Islet of Langerhans (tissue), 1 donor: ENCODE data around the gene FBXL13.
"Not testable (repeated sequence)": the region's sequence is repeated elsewhere in the genome, so short reads cannot be mapped to it uniquely, and the experiment has no call there.

Source experiments
- FAIRE-seq: peaks from one replicate; lab custom pipeline; 2011; peaks lifted over from hg19 to GRCh38; lab: Jason Lieb, UNC

The FBXL13 gene

DNA sequence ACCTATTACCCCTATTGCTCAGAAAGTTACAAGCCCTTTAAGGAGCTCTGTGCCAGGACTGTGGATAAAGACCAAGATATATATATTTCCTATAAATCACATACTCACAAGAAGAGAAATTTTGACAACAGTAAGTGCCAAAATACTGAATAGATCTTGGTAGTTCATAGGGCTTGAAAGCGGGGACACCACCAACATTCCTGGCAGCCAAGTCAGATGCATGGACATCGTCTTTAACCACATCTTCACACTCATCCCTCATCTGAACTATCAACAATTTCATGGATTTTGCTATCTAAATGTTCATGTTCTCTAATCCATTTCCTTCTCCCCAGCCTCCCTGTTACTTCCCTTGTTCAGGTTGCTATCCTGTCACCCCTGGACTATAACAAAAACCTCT is 229.2 kb downstream of the FBXL13 start:
- FAIRE-seq, result no peak

- no peak for FAIRE-seq
Observed at GRCh38 chr7:102843850-102844249, 230.7 kb downstream of the FBXL13 start.

DNA sequence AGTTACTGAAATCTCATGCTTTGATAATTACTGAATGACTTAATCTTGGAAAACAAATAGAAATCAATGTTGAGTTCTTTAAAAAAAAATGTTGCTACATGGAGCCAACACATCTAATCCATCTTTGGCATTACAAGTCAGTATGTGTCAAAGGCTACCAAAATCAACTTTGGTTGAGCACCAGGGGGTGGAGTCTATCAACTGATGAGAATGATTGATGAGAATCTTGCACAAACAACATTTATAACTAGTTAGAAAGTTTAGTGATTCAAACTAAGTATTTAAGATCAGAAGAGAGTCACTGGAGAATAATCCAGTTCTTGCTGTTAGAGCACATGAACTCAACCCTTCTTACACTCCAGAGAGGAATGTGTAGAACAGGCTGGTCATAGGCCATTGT is 232.3 kb downstream of the FBXL13 start:
- FAIRE-seq, result no peak

DNA sequence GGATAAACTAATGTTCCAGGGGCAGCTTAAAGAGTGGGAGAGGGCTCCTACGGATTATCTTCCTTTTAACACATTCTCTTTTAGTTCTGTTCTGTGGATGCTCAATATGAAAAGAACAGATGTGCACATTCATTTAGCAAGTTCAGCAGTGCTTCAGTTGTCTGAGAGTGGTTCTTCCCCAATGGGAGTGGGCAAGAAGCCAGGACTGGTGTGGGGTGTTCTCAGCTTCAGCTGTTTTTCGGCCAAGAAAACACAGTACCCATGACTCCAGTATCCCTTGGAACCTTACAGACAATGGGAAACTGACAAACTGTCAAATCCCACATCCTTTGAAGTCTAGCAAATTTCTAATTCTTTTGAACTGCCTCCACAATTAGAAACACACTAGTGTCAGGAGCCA is 233.3 kb downstream of the FBXL13 start:
- FAIRE-seq, result no peak

DNA sequence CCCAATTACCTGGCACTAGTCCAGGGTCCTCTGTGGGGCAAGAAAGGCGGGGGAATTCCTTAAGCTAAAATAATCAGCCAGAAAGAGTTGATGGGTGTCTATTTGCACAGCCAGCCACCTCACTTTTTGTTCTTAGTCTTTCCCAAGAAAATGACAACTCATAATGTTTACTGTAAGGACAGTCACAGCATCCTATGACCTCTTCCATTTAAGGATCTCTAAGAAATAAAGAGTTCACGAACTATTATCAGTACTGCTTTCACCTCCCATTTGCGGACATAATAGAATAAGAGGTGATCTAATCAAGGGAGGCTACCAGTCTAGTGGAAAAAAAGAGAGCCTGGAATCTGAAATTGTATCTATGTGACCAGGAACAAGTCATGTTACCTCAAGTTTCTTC is 234.2 kb downstream of the FBXL13 start:
- FAIRE-seq, result no peak

- FAIRE-seq, result not testable (repeated sequence)
Observed at GRCh38 chr7:102838572-102839101, 236.0 kb downstream of the FBXL13 start.

DNA sequence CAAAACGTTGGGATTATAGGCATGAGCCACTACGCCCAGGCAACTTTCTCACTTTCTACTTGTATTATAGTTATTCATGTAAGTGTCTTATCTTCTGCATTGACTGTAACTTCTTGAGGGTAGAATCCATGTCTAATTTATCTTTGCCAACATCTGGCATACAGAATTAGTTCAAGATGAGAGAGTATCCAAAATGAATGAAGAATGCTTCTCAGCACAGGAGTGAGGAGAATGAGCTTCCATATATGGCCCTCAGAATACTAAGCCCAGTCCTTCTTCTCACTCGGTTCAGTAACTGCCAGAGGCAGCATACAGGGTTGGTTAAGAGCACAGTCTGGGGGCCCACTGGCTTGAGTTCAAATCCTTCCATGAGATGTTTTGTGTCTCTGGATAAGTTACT is 236.8 kb downstream of the FBXL13 start:
- FAIRE-seq, result no peak

- no peak for FAIRE-seq
Observed at GRCh38 chr7:102836977-102837376, 237.6 kb downstream of the FBXL13 start.

GRCh38 chr7:102836191-102836919 is 238.2 kb downstream of the FBXL13 start:
- FAIRE-seq, result no peak

DNA sequence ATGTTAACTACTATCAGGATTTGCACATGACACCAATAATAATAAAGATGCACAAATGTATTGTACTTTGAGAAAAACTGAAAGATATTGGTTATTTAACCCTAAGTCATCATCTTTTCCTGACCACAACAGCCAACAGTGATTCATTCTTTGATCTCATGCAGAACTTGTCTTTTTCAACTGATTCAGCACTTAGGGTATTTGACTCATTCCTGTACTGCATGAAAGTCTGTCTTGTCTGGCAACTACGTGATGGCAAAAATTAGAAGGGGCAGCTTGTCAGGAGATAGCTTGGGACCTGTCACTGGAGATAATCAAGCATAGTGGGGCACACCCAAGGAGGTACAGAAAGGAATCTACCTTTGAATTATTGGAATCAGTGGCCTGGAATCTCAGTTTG is 239.6 kb downstream of the FBXL13 start:
- no peak for FAIRE-seq

- no peak for FAIRE-seq
Observed at GRCh38 chr7:102834466-102834865, 240.1 kb downstream of the FBXL13 start.

- no peak for FAIRE-seq
Observed at GRCh38 chr7:102833343-102833742, 241.3 kb downstream of the FBXL13 start.

DNA sequence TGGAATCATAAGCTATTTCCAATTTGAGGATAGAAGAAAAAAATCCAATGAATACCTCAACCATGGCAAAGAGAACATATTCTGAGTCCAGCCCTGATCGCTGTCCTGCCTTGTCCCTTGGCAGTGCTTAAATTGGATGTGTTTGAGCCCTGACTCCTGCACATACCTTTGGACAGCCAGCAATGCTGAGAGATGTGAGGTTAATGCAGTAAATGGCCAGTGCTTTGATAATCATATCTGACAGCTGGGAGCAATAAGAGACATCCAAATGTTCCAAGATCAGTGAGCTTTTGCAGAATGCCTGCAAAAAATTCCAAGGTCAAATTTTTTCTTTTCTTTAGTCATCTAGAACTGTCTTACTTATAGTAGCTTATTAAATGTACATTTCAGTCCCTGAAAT is 241.9 kb downstream of the FBXL13 start:
- FAIRE-seq, result no peak

GRCh38 chr7:102830197-102830596 is 244.4 kb downstream of the FBXL13 start:
- no peak for FAIRE-seq

DNA sequence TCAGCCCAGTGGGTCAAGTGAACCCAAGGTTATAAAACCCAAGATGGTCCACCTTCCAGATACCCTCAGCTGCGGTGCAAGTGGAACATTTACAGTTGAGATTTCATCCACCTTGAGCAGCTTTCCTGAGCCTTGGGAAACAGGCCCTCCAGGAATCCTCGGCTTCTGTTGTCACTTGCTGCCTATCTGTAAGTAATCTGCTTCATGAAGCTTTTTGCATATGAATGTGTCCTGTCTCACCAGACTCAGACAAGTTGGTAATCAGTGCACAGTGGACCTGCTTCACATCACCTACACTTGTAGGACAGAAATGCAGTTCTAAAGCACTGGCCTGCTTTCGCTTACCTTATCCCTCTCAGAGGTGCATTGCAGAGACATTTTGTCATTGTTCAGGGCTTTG is 245.5 kb downstream of the FBXL13 start:
- no peak for FAIRE-seq

- no peak for FAIRE-seq
Observed at GRCh38 chr7:102828286-102828685, 246.3 kb downstream of the FBXL13 start.

GRCh38 chr7:102823390-102824119 is 251.0 kb downstream of the FBXL13 start:
- no peak for FAIRE-seq

GRCh38 chr7:102821994-102822747 is 252.4 kb downstream of the FBXL13 start:
- no peak for FAIRE-seq

- no peak for FAIRE-seq
Observed at GRCh38 chr7:102819151-102819550, 255.4 kb downstream of the FBXL13 start.

DNA sequence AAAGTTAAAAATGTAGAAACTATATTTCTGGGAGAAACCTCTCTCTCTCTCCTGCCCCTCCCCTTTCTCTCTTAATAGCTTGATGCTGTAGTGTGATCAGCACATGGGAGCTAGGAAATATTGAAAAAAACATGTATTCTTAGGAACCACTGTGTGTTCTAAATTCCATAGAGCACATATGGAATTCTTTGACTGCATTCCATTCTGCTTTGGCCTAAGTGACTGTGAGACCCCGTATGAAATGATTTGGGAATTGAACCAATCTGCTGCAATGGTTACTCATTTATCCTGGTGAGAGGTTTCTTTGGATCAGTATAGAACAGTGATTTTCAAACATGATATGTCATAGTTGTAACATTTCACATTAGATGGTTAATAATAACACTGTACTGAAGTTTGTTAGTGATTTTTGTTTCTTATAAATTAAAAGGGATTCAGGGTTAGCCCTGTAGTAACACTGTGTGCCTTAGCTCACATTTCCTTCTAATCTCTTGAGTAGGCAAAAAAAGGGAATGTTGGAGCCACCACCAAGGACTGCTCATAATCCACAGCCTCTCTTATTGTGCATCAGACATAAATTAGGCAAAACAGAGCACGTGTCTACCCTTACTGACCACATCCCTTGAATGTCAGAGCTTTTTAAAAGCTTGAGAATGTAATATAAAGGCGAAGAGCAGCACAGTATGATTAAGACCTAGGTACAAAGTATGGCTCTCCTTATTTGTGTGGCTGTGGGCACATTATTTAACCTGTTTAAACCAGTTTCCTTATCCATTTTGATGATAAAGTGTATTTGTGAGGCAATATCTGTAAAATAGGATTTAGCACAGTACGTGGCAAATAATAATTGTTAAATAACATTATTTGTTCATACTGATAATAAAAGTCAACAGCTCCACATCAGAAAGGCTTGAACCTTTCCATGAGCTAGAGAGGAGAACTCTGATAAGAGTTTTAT is 256.7 kb downstream of the FBXL13 start:
- FAIRE-seq, result no peak

- no peak for FAIRE-seq
Observed at GRCh38 chr7:102814025-102814471, 260.5 kb downstream of the FBXL13 start.
